Hepatic stellate cell (primary cell): ENCODE measurements around the gene EZH1.
A peak's percentile ranks its signal among the peaks of the same experiment; 100 is the strongest.
"Not testable (repeated sequence)": the region's sequence is repeated elsewhere in the genome, so short reads cannot be mapped to it uniquely, and the experiment has no call there.

ENCODE experiments used
- DNase-seq: peaks from one replicate; pipeline ENCODE4 v3.0.0; 2011; ENCODE audit warnings: low spot score

Gene EZH1

GRCh38 chr17:42772945-42773289, 28.1 kb upstream of the EZH1 start:
- DNase-seq, result no peak

- DNase-seq, result not testable (repeated sequence)
Measured at GRCh38 chr17:42769964-42770363, 25.1 kb upstream of the EZH1 start.

DNA sequence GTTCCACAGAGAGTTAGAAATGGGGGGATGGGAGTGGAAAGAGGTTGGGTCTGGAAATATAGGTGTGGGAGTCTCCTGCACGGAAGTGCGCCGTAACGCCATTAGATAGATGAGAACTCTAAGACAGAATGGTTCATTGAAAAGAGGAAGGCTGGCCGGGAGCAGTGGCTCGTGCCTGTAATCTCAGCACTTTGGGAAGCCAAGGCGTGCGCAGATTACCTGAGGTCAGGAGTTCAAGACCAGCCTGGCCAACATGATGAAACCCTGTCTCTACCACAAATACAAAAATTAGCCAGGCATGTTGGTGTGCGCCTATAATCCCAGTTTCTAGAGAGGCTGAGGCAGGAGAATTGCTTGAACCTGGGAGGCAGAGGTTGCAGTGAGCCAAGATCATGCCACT, 23.2 kb upstream of the EZH1 start:
- not testable (repeated sequence) for DNase-seq

GRCh38 chr17:42767512-42767911, 22.7 kb upstream of the EZH1 start:
- no peak for DNase-seq

DNA sequence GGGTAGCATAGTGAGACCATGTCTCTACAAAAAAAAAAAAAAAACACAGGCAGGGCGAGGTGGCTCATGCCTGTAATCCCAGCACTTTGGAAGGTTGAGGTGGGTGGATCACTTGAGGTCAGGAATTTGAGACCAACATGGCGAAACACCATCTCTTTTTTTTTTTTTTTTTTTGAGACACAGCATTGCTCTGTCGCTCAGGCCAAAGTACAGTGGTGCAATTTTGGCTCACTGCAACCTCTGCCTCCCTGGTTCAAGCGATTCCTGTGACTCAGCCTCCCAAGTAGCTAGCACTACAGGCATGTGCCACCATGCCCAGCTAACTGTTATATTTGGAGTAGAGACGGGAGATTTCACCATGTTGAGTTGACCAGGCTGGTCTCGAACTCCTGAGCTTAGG, 21.3 kb upstream of the EZH1 start:
- no peak for DNase-seq

GRCh38 chr17:42761638-42762037, 16.8 kb upstream of the EZH1 start:
- DNase-seq, result no peak

DNA sequence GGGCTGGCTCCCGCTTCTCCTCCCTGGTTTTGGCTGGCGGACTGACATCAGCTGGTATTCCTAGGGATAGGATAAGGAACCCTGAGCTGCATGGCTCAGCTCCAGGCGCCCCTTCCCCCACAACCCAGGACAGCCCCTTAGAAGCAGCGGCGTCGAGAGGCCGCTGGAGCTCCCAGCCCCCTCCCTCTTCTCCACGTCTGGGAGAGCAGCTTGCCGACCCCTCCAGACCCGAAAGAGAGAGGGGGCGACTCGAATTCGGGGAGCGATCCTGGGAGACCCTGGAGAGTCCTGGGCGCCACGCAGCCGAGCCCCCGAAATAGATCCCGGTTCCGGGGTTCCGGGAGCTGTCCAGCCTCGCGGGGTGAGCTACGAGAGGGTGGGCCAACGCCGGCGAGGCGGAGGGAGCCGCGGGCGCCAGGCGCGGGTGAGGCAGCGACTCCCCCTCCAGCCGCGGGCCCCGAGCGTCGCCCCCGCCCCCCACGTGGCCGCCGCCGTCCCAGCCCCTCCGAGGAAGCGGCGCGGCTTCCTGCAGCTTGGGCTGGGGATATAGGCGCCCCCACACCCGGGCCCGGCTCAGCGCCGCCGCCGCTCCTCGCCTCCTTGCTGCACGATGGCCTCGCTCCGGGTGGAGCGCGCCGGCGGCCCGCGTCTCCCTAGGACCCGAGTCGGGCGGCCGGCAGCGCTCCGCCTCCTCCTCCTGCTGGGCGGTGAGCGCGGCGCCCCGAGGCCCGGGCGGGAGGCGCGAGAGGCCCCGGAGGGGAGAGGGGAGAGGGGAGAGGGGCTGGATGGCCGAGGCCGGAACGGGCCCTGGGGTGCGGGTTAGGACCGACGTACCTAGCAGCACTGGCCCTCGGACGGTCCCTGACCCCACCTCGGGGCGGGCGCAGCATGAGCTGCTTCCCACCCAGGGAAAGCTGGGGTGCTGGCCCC, 16.1 kb upstream of the EZH1 start, which contains the start of gene RAMP2:
Gene RAMP2 (plus strand): TSS at position 576 of the 930 bp plus-strand sequence. CDS start 35 bp downstream, at position 611.
- DNase-seq, result peak; percentile 36

- DNase-seq, result no peak
Measured at GRCh38 chr17:42759982-42760651, 15.3 kb upstream of the EZH1 start.

DNA sequence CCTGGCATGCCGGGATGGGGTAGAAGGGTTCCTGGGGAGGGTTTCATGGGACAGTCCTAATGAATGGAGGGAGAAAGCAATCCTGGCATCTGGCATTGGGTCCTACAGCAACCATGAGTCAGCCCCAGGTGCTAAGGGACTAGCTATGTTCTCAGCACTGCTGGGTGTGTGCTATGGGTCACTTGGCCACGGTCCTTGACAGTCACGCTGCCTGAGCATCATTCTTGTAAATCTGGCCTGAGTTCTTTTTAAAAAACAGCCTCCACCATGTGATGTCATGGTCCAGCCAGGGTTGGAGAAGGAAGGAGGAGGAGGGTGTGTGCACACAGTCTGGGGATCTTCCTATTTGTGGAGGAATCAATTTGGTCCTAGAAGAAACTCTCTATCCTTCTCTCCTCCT, 9.9 kb upstream of the EZH1 start:
- DNase-seq, result no peak

DNA sequence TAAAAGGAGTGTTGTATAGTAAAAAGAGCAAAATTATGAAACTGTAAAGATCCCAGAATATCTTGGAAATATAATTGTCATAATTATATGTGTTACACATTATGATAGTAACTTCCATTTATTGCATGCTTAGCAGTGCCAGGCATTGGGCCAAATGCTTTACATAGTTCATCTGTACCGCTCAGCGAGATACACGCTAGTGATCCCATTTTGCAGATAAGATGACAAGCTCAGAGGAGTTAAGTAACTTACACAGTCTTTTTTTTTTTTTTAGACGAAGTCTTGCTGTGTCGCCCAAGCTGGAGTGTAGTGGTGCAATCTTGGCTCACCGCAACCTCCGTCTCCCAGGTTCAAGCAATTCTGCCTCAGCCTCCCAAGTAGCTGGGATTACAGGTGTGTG, 6.8 kb upstream of the EZH1 start:
- no peak for DNase-seq

- DNase-seq, result no peak
Measured at GRCh38 chr17:42750739-42751344, 6.0 kb upstream of the EZH1 start.

DNA sequence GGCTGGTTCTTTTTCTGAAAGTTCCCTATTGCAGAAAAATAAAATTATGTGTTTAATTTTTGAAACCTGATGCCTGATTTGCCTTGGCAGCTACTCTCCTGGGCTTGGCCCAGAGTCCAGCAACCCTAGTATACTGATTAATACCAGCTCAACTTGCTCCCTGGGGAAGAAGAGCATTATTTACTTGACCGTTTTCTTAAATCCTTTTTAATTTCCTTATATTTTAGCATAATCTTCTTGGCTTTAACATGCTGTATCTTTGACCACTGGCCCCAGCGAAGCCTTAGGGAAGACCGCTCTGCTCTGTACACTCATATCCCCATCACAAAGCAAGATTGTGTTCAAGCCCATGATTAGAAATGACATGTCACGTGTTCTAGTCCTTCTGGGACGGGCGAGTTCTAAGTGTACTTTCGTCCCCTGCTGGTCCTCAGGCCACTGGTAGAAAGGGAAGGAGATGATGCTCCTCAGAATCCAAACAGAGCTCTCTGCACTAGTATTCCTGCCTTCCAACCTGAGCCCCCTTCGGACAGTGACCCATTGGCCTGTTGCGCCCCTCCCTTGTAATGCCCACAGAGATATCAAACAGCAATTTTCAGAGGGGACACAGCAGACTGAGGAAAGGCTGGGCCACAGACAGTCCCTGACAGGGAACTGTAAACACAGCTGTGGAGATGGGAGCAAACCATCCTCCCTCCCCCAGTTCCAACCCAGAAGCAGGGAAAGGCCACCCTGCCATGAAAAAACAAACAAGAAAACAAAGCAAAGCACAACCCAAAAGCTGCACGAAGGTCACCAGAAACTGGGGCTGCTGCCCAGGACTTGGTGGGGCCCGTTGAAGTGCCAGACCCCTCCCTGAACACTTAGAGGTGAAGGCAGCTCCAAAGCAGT, 4.3 kb upstream of the EZH1 start:
- DNase-seq, result no peak

DNA sequence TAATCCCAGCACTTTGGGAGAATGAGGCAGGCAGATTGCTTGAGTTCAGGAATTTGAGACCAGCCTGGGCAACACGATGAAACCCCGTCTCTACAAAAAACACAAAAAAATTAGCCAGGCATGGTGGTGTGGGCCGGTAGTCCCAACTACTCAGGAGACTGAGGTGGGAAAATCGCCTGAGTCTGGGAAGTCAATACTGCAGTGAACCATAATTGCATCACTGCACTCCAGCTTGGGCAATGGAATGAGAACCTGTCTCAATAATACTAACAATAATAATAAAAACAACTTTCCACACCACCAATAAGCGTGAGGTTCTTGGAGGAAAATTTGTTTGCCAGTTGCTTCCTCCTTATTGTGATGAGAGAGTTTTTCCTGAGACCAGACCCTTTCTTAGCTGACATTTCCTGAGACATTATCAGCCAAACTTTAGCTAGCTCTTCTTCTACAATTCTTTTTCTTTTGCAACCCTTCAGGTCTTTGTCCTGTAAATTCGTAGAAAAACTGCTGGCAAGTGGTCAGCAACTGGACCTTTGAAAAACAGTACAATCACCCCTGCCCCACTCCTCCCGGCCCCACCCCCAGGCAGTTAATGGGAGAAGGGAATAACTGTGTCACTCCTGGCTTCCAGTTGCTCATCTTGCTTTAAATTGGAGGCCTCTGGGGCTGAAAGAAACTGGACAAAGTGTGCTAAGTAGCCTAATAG, 3.5 kb upstream of the EZH1 start:
- no peak for DNase-seq

DNA sequence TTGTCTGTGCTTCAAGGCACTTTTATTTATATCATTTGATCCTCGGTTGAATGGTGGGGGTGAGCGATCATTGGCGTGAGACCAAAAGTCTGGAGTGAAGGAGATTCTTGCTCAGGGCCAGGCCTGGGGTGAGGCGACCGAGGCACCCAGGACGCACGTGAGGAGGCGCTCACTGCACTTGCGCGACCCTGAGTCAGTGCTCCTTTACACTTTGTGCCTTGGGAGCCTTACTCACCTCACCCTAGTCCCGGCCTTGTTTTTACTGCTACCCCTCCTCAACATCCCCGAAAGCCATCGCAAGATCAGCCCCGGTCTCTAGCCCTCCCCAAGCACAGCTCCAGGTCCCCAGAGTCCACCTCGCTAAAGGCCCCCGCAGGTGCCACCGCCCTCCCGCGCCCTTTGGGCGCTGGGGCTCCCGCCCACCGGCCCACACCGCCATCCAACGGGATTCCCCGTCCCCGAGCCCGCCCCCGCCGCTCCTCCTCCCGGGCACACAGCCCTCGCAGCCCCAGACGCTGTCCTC, 496 bp downstream of the EZH1 start:
- DNase-seq, result peak; percentile 72

DNA sequence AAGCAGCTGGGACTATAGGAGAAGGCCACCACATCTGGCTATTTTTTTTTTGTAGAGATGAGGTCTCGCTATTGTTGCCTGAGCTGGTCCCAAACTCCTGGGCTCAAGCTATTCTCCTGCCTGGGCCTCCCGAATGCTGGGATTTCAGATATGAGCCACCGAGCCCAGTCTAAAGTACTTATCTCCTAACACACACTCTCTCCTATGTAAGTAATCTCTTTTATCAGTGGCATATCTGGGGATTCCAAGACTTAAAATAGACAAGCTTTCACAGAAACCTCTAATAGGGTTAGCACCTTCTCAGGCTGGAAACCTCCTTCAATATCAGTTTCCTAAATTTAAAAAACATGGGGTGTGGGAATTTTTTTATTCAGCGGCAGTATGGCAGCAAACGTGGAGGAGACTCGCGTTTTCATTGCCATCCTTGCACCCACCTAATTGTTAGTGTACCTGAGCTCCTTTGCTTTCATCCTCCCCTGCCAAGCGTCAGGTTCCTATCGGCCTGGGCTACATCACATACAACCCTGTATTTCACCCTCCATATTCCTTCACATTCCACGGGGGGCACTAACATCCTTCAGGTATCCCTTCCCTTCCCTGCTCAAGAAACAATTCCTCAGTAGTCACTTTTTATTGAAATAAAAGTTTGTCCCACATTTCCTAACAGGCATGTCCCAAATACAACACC, 1.1 kb downstream of the EZH1 start:
- DNase-seq, result peak; percentile 22

- DNase-seq, result not testable (repeated sequence)
Measured at GRCh38 chr17:42742916-42743315, 1.9 kb downstream of the EZH1 start.

GRCh38 chr17:42740699-42741098, 4.1 kb downstream of the EZH1 start:
- DNase-seq, result no peak

- no peak for DNase-seq
Measured at GRCh38 chr17:42725143-42725542, 19.7 kb downstream of the EZH1 start.

DNA sequence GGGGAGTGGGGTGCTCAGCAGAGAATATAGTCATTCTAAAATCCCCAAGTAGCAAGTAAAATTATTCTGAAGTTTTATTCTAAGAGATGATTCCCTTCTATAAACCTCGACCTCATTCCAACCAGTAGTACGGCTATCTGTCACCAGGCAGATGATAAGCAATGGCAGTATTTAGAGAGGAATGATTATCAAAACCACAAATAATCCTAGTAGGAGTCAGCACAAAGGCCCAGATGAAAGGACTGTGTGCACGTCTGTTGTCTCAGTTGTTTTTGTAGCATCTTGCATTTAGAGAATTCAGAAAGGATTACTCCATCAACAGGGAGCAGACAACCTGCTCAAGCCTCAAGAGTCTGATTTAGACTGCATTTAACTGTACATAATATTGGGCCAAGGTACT, 21.2 kb downstream of the EZH1 start:
- no peak for DNase-seq

- DNase-seq, result peak; percentile 58
Measured at GRCh38 chr17:42720996-42721583, 23.8 kb downstream of the EZH1 start.
